Ovary (tissue), 9 donors: ENCODE data around the gene NKIRAS2. TPM values are rescaled to one million over a fixed set of nuclear protein-coding genes. Genes with fewer than 3 reads are reported as not detected.

Experiments used
- DNase-seq, 5 donors: peaks; one replicate each; pipeline ENCODE4 v3.0.0-alpha.2; 2019 to 2020
- H3K27ac ChIP-seq, 2 donors: fragments of 200-600 bp; one replicate each; pipeline versions ENCODE4 v1.5.1 to v1.8.0; 2019 to 2022
- H3K27me3 ChIP-seq: fragments of 200-600 bp; one replicate; pipeline ENCODE4 v1.8.0; 2022
- H3K36me3 ChIP-seq: fragments of 200-600 bp; sonication (generic); one replicate; pipeline ENCODE4 v1.5.1; 2019
- H3K4me1 ChIP-seq: one replicate; pipeline ENCODE4 v1.8.1; 2013; ENCODE audit warnings: mild to moderate bottlenecking, moderate library complexity; ENCODE audit not compliant: insufficient read depth
- H3K4me3 ChIP-seq: fragments of 200-600 bp; sonication (generic); one replicate; pipeline ENCODE4 v1.5.1; 2017
- H3K9me3 ChIP-seq, 2 donors: fragments of 200-600 bp in 1 of 2; sonication (generic) in 1 of 2; one replicate each; pipeline versions ENCODE4 v1.5.1 to v1.8.1; 2013 to 2019; ENCODE audit warnings: mild to moderate bottlenecking in 1 of 2, moderate library complexity in 1 of 2
- CTCF ChIP-seq, 3 donors: fragments of 450-650 bp in 2 of 3; fragments of 200-600 bp in 1 of 3; IDR thresholded peaks; one replicate each; pipeline versions ENCODE4 v1.5.1 to v1.8.0; 2016 to 2022; ENCODE audit warnings: antibody characterized with exemption in 3 of 3, mild to moderate bottlenecking in 1 of 3
- EP300 ChIP-seq: sonication (generic); formaldehyde crosslinking; IDR thresholded peaks from one replicate; pipeline ENCODE4 v1.6.1; 2017; ENCODE audit warnings: antibody characterized with exemption
- POLR2A ChIP-seq: fragments of 450-650 bp; IDR thresholded peaks from one replicate; pipeline ENCODE4 v1.6.1; 2017; ENCODE audit warnings: antibody characterized with exemption, mild to moderate bottlenecking, moderate library complexity
- WGBS, 3 donors: extraction: QIAGEN DNeasy Blood & Tissue Kit in 1 of 3; methylation state at CpG; one replicate each; pipeline versions ENCODE4 v1.1.5 to v1.1.7; 2013 to 2017; 5-methylcytosine and 5-hydroxymethylcytosine counted together
- intact Hi-C, 4 donors: fragments of 100-400 bp; cut with DNase I; formaldehyde crosslinking; loops; one replicate each; pipeline versions ENCODE4 v1.11.0 to v1.15.1; 2022 to 2023
- polyA plus RNA-seq, 2 donors: library from polyadenylated mRNA; stranded (reverse); fragments of 200-250 nt in 1 of 2; fragments of 350-450 nt in 1 of 2; fragmentation: Illumina TruSeq in 1 of 2; extraction: RNeasy Lipid Tissue Mini Kit (QIAGEN cat#74804) in 1 of 2; gene quantifications; one replicate each; pipeline ENCODE4 v1.2.3, GENCODE V29; 2013 to 2014
- total RNA-seq, 7 donors: library from RNA; depleted of rRNA in 2 of 7; stranded (reverse); fragments of >200 nt in 2 of 7; fragmentation: NEBNext Ultra II Directional in 3 of 7; extraction: Animal tissue kit (Norgen Biotek cat#: 25700) in 3 of 7; gene quantifications; one replicate each; pipeline versions ENCODE4 v1.1.0 to v1.2.4, GENCODE V29; 2016 to 2023
- donor health status: DM: no; HTN: no; CAD: no; lungs with moderate emphysema.
- donor health status: DM: no; HTN: no; CAD: no.
- donor health status: Bipolar disorder and iron deficiency.
- donor health status: DM: yes; HTN: yes; CAD: no.
- donor health status: DM: no; HTN: no; CAD: no.
- donor health status: DM: yes; HTN: yes; CAD: no.

NKIRAS2 gene
- total and polyA plus RNA-seq, 9 donors, result 11.8 to 27.6 (median 23.9) TPM

- Histone ChIP-seq H3K36me3 (no peaks in the 10 kb centered on the region), H3K4me3 (no peak overlapping the region), H3K4me1 (peaks cover 6% of the 10 kb centered on the region), H3K9me3 (no peaks in the 10 kb centered on the region), H3K27ac (peak overlapping the region in 1 of 2 donors; percentile 76), H3K27me3 (no peaks in the 10 kb centered on the region)
- no peak for DNase-seq
- intact Hi-C loops, result no loop called here
- no peak for TF ChIP-seq POLR2A
- no peak for TF ChIP-seq EP300
- TF ChIP-seq CTCF (IDR thresholded peaks at IDR 0.05), result no peak
- 79 to 85% (median 81%) methylated on average over 9 of the region's 9 CpGs for WGBS, 3 donors
Measured at GRCh38 chr17:41975099-41976083, 44.5 kb upstream of the NKIRAS2 start.

GRCh38 chr17:41976142-41976768, 43.6 kb upstream of the NKIRAS2 start:
- H3K36me3 ChIP-seq, result no peaks in the 10 kb centered on the region
- H3K4me1 ChIP-seq, result peaks cover 6% of the 10 kb centered on the region
- 19 to 31% (median 23%) methylated on average over 11 of the region's 11 CpGs for WGBS, 3 donors
- peak overlapping the region; percentile 22 to 76 for H3K27ac ChIP-seq
- no peaks in the 10 kb centered on the region for H3K27me3 ChIP-seq
- TF ChIP-seq EP300 (no peak), CTCF (IDR thresholded peaks at IDR 0.05) (no peak), POLR2A (no peak)
- no peak overlapping the region for H3K4me3 ChIP-seq
- no peaks in the 10 kb centered on the region for H3K9me3 ChIP-seq
- intact Hi-C loops, result no loop called here
- peak; percentile 57 to 75 (median 67) for DNase-seq

GRCh38 chr17:41977991-41978390, 41.9 kb upstream of the NKIRAS2 start:
- Histone ChIP-seq H3K27me3 (no peaks in the 10 kb centered on the region), H3K4me3 (no peak overlapping the region), H3K4me1 (peaks cover 5% of the 10 kb centered on the region), H3K36me3 (no peaks in the 10 kb centered on the region), H3K27ac (no peak overlapping the region), H3K9me3 (no peaks in the 10 kb centered on the region)
- 86 to 90% (median 89%) methylated on average over 4 of the region's 4 CpGs for WGBS, 3 donors
- no peak for TF ChIP-seq EP300
- peak in 1 of 5 donors; percentile 14 for DNase-seq
- intact Hi-C loops, result no loop called here

- H3K4me1 ChIP-seq, result no peaks in the 10 kb centered on the region
- H3K4me3 ChIP-seq, result no peak overlapping the region
- DNase-seq, result peak in 1 of 5 donors; percentile 8
- H3K9me3 ChIP-seq, result no peaks in the 10 kb centered on the region
- WGBS, 3 donors, result 71 to 79% (median 74%) methylated on average over 14 of the region's 14 CpGs
- intact Hi-C loops, result no loop called here
- no peak overlapping the region for H3K27ac ChIP-seq
- TF ChIP-seq POLR2A (no peak), EP300 (no peak), CTCF (IDR thresholded peaks at IDR 0.05) (no peak)
- H3K27me3 ChIP-seq, result no peaks in the 10 kb centered on the region
- no peaks in the 10 kb centered on the region for H3K36me3 ChIP-seq
Measured at GRCh38 chr17:41982026-41982760, 37.7 kb upstream of the NKIRAS2 start.
